ENCODE data around the gene ARFGEF2. TPM values are rescaled to one million over a fixed set of nuclear protein-coding genes. Genes with fewer than 3 reads are reported as not detected.

ARFGEF2 gene
- total RNA-seq, 1 experiment from 2014 or later: 20.9 TPM

- TF ChIP-seq CTCF (IDR thresholded peaks at IDR 0.05): no peak
- no peak for TF ChIP-seq CREB1 (CRISPR knock-in tag; IDR thresholded peaks at IDR 0.05)
- TF ChIP-seq ATF6 (CRISPR knock-in tag; IDR thresholded peaks at IDR 0.05): no peak
- TF ChIP-seq ETV6 (CRISPR knock-in tag; IDR thresholded peaks at IDR 0.05): no peak
- no peak for TF ChIP-seq OVOL2 (CRISPR knock-in tag; IDR thresholded peaks at IDR 0.05; ENCODE audit: borderline replicate concordance)
- no peak for TF ChIP-seq ATF2 (CRISPR knock-in tag; IDR thresholded peaks at IDR 0.05; ENCODE audit: borderline replicate concordance, low read depth)
- peak; percentile 22; the same call in 1 of the 2 replicates for TF ChIP-seq MAX (CRISPR knock-in tag; IDR thresholded peaks at IDR 0.05)
- TF ChIP-seq ZBTB43 (CRISPR knock-in tag; IDR thresholded peaks at IDR 0.05): 0 out of 2 replicates have a peak, but pooled peaks have one; percentile 31
- no peak for TF ChIP-seq E2F4 (CRISPR knock-in tag; IDR thresholded peaks at IDR 0.05; ENCODE audit: borderline replicate concordance, low read depth)
- peak; percentile 2; the same call in 1 of the 2 replicates for TF ChIP-seq GABPB1 (CRISPR knock-in tag; IDR thresholded peaks at IDR 0.05)
- TF ChIP-seq JAZF1 (CRISPR knock-in tag; IDR thresholded peaks at IDR 0.05): no peak
- TF ChIP-seq HMGXB4 (CRISPR knock-in tag; IDR thresholded peaks at IDR 0.05): peak; percentile 18; the same call in 1 of the 2 replicates
- no peak for TF ChIP-seq PRRX2 (CRISPR knock-in tag; IDR thresholded peaks at IDR 0.05)
- TF ChIP-seq ZNF317 (CRISPR knock-in tag; IDR thresholded peaks at IDR 0.05; ENCODE audit: borderline replicate concordance, low read depth): no peak
- TF ChIP-seq CREM (CRISPR knock-in tag; IDR thresholded peaks at IDR 0.05): peak; percentile 12; the same call in 1 of the 2 replicates
- TF ChIP-seq STAT6 (CRISPR knock-in tag; conservative IDR thresholded peaks at IDR 0.05; ENCODE audit: low read depth): no peak
These were observed 641 bp downstream of the ARFGEF2 start (continued) for GRCh38 chr20:48921883-48922820.

All from WTC11 (cell line).